ENCODE measurements around the gene ZBED4.

Gene ZBED4

DNA sequence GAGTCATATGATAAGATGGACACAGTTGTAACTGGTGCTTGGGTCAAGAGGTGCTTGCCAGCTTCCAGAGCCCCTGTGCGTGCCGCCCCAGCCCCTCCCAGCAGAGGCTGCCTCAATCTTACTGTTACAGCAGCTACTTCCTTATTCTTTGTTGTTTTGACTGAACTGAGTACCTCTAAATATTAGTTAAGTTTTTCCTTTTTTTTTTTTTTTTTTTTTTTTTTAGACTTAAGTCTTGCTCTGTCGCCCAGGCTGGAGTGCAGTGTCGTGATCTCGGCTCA, 8.8 kb downstream of the ZBED4 start:
- Histone ChIP-seq H3K9ac (ENCODE audit: low read length) (no peak overlapping the region), H3K4me3 (ENCODE audit: low read depth in 1 of 2, low read length in 2 of 2) (no peak overlapping the region), H3K9me3 (ENCODE audit: low read length) (no peaks in the 10 kb centered on the region), H3K27me3 (ENCODE audit: control insufficient read depth in 1 of 2, insufficient read depth in 2 of 2, low read length in 2 of 2) (no peaks in the 10 kb centered on the region), H3K27ac (ENCODE audit: low read depth, low read length) (no peak overlapping the region), H3K4me1 (ENCODE audit: insufficient read depth, low read length) (no peaks in the 10 kb centered on the region), H3K36me3 (ENCODE audit: insufficient read depth, low read length) (no peaks in the 10 kb centered on the region)

DNA sequence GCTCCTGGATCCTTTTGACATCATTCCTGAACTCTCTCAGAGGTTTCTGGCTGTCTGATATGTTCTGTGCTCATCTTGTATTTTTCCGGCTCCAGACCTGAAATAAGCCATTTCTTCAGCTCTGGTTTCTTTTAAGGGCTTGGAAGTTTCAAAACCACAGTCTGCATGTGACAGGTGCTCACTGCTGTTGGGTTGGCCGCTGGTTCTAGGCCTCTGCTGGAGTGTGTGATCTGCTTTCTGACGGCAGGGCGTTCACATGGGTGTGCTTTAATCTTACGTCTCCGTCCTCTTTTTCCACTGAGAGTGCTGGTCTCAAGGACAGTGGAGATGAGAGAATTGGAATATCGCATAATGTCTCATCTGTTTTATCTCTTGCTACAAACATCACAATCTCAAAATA, 10.3 kb downstream of the ZBED4 start:
- Histone ChIP-seq H3K27me3 (ENCODE audit: control insufficient read depth in 1 of 2, insufficient read depth in 2 of 2, low read length in 2 of 2) (no peaks in the 10 kb centered on the region), H3K36me3 (ENCODE audit: insufficient read depth, low read length) (no peaks in the 10 kb centered on the region), H3K9ac (ENCODE audit: low read length) (no peak overlapping the region), H3K9me3 (ENCODE audit: low read length) (no peaks in the 10 kb centered on the region), H3K27ac (ENCODE audit: low read depth, low read length) (no peak overlapping the region), H3K4me1 (ENCODE audit: insufficient read depth, low read length) (no peaks in the 10 kb centered on the region), H3K4me3 (ENCODE audit: low read depth in 1 of 2, low read length in 2 of 2) (no peak overlapping the region)

DNA sequence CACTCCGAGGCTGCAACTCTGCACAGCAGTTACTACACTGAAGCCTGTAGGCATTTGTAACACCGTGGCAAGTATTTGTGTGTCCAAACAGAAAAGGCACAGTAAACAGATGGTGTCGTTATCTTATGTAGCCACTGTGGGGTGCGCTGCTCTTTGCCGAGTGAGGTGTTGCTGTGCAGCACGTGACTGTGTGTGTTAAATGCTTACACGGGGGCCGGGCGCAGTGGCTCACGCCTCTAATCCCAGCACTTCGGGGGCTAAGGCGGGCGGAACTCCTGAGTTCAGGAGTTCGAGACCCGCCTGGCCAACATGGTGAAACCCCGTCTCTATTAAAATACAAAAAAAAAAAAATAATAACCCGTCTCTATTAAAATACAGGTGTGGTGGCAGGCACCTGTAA, 11.5 kb downstream of the ZBED4 start:
- H3K27me3 ChIP-seq (ENCODE audit: control insufficient read depth in 1 of 2, insufficient read depth in 2 of 2, low read length in 2 of 2): no peaks in the 10 kb centered on the region
- no peak overlapping the region for H3K4me3 ChIP-seq (ENCODE audit: low read depth in 1 of 2, low read length in 2 of 2)
- no peaks in the 10 kb centered on the region for H3K4me1 ChIP-seq (ENCODE audit: insufficient read depth, low read length)
- H3K9ac ChIP-seq (ENCODE audit: low read length): no peak overlapping the region
- peaks cover 8% of the 10 kb centered on the region for H3K9me3 ChIP-seq (ENCODE audit: low read length)
- no peak overlapping the region for H3K27ac ChIP-seq (ENCODE audit: low read depth, low read length)
- H3K36me3 ChIP-seq (ENCODE audit: insufficient read depth, low read length): no peaks in the 10 kb centered on the region

DNA sequence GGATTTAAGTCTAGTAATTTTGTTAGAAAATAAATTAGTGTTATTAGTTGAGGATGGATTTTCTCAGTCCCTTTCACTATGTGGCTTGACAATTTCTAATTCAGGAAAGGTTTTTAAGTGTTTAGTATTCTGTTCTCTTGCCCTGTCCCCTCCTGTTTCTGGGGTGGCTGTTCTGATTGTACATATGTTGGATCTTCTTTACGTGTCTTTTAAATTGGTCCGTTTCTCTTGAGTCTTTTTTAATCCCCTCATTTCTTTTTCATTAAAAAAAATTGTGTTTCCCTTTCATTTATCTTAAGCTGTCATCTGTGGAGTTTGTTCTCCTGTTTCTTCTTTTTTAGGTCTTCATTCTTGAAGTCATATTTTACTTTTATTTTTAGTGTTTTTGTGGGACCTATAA, 12.5 kb downstream of the ZBED4 start:
- no peak overlapping the region for H3K4me3 ChIP-seq (ENCODE audit: low read depth in 1 of 2, low read length in 2 of 2)
- no peaks in the 10 kb centered on the region for H3K27me3 ChIP-seq (ENCODE audit: control insufficient read depth in 1 of 2, insufficient read depth in 2 of 2, low read length in 2 of 2)
- H3K36me3 ChIP-seq (ENCODE audit: insufficient read depth, low read length): no peaks in the 10 kb centered on the region
- no peak overlapping the region for H3K9ac ChIP-seq (ENCODE audit: low read length)
- no peak overlapping the region for H3K27ac ChIP-seq (ENCODE audit: low read depth, low read length)
- H3K9me3 ChIP-seq (ENCODE audit: low read length): peaks cover 8% of the 10 kb centered on the region
- H3K4me1 ChIP-seq (ENCODE audit: insufficient read depth, low read length): no peaks in the 10 kb centered on the region

DNA sequence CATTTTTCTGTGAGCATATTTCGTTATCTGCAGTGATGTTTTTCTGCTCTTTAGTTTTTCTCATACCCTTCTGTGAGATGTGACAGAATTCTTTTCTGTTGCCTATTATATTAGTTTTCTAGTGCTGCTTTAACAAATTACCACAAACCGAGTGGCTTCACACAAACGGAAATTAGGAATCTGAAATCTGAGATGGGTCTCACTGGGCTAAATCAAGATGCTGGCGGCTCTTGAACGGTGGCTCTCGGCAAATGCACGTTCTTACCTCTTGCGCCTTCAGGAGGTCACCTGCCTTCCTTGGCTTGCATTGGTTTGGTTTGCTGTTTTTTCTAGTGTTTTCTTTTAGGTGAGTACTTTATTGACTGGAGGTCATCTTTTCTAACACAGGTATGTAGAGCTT, 13.0 kb downstream of the ZBED4 start:
- Histone ChIP-seq H3K27me3 (ENCODE audit: control insufficient read depth in 1 of 2, insufficient read depth in 2 of 2, low read length in 2 of 2) (no peaks in the 10 kb centered on the region), H3K36me3 (ENCODE audit: insufficient read depth, low read length) (no peaks in the 10 kb centered on the region), H3K9me3 (ENCODE audit: low read length) (peaks cover 8% of the 10 kb centered on the region), H3K4me3 (ENCODE audit: low read depth in 1 of 2, low read length in 2 of 2) (no peak overlapping the region), H3K9ac (ENCODE audit: low read length) (no peak overlapping the region), H3K27ac (ENCODE audit: low read depth, low read length) (no peak overlapping the region), H3K4me1 (ENCODE audit: insufficient read depth, low read length) (no peaks in the 10 kb centered on the region)

DNA sequence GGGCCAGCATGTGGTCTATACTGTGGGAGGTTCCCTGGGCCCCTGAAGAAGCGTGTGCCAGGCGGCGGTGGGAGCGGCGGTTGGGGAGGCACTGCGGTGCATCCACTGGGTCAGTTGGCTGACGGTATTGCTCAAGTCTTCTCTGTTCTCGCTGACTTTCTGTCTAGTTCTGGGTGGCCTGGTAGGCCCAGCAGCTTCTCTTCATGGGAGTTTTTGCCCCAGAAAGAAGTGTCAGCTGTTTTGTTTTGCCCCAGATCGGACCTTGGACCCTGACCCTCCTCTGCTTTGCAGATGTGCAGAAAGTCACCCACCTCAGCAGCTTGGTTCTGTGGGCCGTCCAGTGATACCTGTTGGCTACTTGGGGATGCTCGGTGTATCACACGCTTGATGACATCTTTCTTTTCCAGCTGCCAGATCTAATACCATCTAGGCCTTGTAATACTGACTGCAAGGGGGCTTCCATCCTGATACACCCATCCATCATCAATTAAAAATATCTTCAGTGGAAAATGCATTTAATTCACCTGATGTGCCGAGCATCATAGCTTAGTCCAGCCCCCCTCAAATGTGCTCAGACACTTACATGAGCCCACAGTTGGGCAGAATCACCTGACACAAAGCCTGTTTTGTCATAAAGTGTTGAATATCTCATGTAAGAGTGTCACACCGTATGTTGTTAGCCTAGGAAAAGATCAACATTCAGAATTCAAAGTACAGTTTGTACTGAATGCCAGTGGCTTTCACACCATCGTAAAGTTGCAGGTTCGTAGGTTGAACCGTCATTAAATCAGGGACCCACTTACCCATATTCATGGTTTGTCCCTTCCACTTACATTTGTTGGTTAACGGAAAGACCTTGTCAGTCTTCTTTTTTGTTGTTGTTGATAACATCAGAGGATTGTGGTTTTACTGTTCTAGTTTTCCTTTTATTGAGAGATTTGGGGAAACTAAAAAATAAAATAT, 13.9 kb downstream of the ZBED4 start:
- H3K9me3 ChIP-seq (ENCODE audit: low read length): peaks cover 8% of the 10 kb centered on the region
- no peak overlapping the region for H3K4me3 ChIP-seq (ENCODE audit: low read depth in 1 of 2, low read length in 2 of 2)
- H3K36me3 ChIP-seq (ENCODE audit: insufficient read depth, low read length): no peaks in the 10 kb centered on the region
- no peaks in the 10 kb centered on the region for H3K27me3 ChIP-seq (ENCODE audit: control insufficient read depth in 1 of 2, insufficient read depth in 2 of 2, low read length in 2 of 2)
- no peak overlapping the region for H3K9ac ChIP-seq (ENCODE audit: low read length)
- no peak overlapping the region for H3K27ac ChIP-seq (ENCODE audit: low read depth, low read length)
- no peaks in the 10 kb centered on the region for H3K4me1 ChIP-seq (ENCODE audit: insufficient read depth, low read length)

DNA sequence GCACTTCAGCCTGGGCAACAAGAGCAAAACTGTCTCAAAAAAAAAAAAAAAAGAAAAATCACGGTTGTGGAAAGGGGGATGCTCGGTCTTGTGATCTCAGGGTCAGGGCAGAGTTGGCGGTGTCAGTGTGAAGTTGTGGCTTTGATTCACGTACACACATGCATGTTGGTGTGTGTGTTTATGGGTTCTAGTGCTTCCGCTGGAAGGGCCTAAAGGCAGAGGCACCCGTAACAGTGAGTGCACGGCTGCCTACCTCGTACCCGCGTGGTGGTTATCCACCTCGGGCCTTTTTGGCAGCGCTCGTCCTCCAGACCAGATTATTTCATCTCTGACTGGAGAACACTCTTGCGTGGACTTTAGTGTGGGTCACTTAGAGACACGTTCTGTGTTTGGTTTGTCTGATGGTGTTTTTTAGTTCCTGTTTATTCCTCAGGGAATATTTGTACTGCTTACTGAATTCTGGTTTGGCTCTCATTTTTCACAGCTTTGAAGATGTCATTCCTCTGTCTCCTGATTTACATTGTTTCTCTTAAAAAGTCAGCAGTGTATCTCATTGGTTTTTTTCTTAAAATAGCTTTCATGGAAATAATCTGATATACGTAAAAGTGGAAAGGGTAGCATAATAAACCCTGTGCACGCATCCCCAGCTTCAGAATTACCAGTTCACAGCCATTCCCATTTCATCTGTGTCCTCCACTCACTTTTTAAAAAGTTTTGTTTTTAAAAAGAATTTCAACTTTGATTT, 15.6 kb downstream of the ZBED4 start:
- peaks cover 8% of the 10 kb centered on the region for H3K9me3 ChIP-seq (ENCODE audit: low read length)
- H3K4me3 ChIP-seq (ENCODE audit: low read depth in 1 of 2, low read length in 2 of 2): no peak overlapping the region
- no peak overlapping the region for H3K9ac ChIP-seq (ENCODE audit: low read length)
- no peaks in the 10 kb centered on the region for H3K27me3 ChIP-seq (ENCODE audit: control insufficient read depth in 1 of 2, insufficient read depth in 2 of 2, low read length in 2 of 2)
- H3K27ac ChIP-seq (ENCODE audit: low read depth, low read length): no peak overlapping the region
- no peaks in the 10 kb centered on the region for H3K4me1 ChIP-seq (ENCODE audit: insufficient read depth, low read length)
- no peaks in the 10 kb centered on the region for H3K36me3 ChIP-seq (ENCODE audit: insufficient read depth, low read length)

DNA sequence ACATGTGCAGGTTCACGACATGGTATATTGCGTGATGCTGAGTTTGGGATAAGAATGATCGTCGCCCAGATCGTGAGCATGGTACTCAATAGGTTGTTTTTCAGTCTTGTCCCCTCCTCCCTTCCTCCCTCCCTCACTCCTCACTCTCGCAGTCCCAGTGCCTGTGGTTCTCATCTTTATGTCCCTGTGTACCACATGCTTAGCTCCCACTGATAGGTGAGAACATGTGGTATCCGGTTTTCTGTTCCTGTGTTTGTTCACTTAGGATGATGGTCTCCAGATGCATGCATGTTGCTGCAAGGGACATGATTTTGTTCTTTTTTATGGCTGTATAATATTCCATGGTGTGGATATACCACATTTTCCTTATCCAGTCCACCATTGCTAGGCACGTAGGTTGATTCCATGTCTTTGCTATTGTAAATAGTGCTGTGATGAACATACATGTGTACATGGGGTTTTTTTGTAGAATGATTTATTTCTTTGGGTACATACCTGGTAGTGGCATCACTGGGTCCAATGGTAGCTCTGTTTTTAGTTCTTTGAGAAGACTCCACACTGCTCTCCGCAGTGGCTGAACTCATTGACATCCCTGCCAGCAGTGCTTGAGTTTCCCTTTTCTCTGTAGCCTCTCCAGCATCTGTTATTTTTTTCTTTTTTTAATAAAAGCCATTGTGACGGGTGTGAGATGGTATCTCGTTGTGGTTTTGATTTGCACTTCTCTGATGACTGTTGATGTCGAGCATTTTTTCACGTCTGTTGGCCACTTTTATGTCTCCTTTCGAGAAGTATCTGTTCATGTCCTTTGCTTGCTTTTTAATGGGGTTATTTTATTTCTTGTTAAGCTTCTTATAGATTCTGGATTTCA, 16.4 kb downstream of the ZBED4 start:
- H3K4me3 ChIP-seq (ENCODE audit: low read depth in 1 of 2, low read length in 2 of 2): no peak overlapping the region
- no peaks in the 10 kb centered on the region for H3K36me3 ChIP-seq (ENCODE audit: insufficient read depth, low read length)
- no peaks in the 10 kb centered on the region for H3K27me3 ChIP-seq (ENCODE audit: control insufficient read depth in 1 of 2, insufficient read depth in 2 of 2, low read length in 2 of 2)
- peaks cover 8% of the 10 kb centered on the region for H3K9me3 ChIP-seq (ENCODE audit: low read length)
- no peaks in the 10 kb centered on the region for H3K4me1 ChIP-seq (ENCODE audit: insufficient read depth, low read length)
- H3K9ac ChIP-seq (ENCODE audit: low read length): no peak overlapping the region
- H3K27ac ChIP-seq (ENCODE audit: low read depth, low read length): no peak overlapping the region

DNA sequence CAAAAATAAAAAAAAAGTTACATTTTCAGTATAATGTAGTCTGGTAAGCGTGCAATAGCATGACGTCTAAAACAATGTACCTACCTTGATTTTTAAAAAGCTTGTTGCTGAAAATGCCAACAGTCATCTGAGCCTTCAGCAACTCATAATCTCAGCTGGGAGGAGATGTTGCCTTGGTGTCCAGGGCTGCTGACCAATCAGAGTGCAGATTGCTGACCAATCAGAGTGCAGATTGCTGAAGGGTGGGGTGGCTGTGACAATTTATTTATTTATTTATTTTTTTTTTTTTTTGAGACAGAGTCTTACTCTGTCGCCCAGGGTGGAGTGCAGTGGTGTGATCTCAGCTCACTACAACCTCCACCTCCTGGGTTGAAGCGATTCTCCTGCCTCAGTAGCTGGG, 17.8 kb downstream of the ZBED4 start:
- Histone ChIP-seq H3K27ac (ENCODE audit: low read depth, low read length) (no peak overlapping the region), H3K27me3 (ENCODE audit: control insufficient read depth in 1 of 2, insufficient read depth in 2 of 2, low read length in 2 of 2) (no peaks in the 10 kb centered on the region), H3K36me3 (ENCODE audit: insufficient read depth, low read length) (no peaks in the 10 kb centered on the region), H3K4me3 (ENCODE audit: low read depth in 1 of 2, low read length in 2 of 2) (no peak overlapping the region), H3K9me3 (ENCODE audit: low read length) (peaks cover 8% of the 10 kb centered on the region), H3K4me1 (ENCODE audit: insufficient read depth, low read length) (no peaks in the 10 kb centered on the region), H3K9ac (ENCODE audit: low read length) (no peak overlapping the region)

DNA sequence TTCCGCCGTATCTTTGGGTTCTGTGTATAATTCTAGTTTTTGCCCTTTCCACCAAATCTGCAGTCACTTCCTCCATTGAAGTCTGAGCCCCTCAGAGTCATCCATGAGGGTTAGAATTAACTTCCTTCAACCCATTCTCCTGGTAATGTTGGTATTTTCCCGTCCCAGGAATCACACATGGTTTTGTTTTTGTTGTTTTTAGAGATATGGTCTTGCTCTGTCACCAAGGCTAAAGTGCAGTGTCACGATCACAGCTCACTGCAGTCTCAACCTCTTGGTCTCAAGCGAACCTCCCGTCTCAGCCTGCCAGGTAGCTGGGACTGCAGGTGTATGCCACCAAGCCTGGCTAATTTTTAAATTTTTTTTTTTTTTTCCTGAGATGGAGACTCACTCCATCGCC, 18.7 kb downstream of the ZBED4 start:
- Histone ChIP-seq H3K36me3 (ENCODE audit: insufficient read depth, low read length) (no peaks in the 10 kb centered on the region), H3K9ac (ENCODE audit: low read length) (no peak overlapping the region), H3K27ac (ENCODE audit: low read depth, low read length) (no peak overlapping the region)

DNA sequence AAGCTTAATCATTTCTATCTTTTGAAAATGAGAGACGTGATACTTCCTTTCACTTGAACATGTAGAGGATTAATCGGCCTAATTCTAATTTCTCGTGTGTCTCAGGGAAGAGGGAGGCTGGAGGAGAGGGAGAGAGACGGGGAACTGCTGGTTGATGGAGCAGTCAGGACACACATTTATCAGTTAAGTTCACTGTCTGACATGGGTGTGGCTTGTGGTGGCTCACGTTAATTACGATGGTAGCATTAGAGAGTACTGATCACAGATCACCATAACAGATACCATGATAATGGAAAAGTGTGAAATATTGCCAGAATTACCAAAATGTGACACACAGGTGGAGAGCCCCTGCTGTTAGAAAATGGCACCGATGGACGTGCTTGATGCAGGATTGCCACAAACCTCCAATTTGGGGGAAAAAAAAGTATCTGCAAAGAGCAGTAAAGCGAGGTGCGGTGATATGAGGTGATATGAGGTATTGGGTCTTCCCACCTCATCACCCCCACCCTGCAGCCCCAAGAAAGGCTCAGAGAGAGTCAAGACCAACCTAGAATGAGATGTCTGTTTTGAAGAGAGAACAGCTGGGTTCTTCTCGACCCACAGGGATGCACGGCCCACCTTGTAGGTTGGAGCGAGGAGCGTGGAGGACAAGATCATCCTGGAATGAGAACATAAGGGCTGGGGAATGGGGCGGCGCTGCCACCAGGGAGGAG, 19.7 kb downstream of the ZBED4 start:
- no peaks in the 10 kb centered on the region for H3K27me3 ChIP-seq (ENCODE audit: control insufficient read depth in 1 of 2, insufficient read depth in 2 of 2, low read length in 2 of 2)
- no peak overlapping the region for H3K9ac ChIP-seq (ENCODE audit: low read length)
- H3K9me3 ChIP-seq (ENCODE audit: low read length): peaks cover 8% of the 10 kb centered on the region
- H3K4me3 ChIP-seq (ENCODE audit: low read depth in 1 of 2, low read length in 2 of 2): no peak overlapping the region
- no peak overlapping the region for H3K27ac ChIP-seq (ENCODE audit: low read depth, low read length)
- no peaks in the 10 kb centered on the region for H3K36me3 ChIP-seq (ENCODE audit: insufficient read depth, low read length)
- H3K4me1 ChIP-seq (ENCODE audit: insufficient read depth, low read length): no peaks in the 10 kb centered on the region

More for the DNA sequence above, 18.7 kb downstream of the ZBED4 start:
- no peak overlapping the region for H3K4me3 ChIP-seq (ENCODE audit: low read depth in 1 of 2, low read length in 2 of 2)
- H3K4me1 ChIP-seq (ENCODE audit: insufficient read depth, low read length): no peaks in the 10 kb centered on the region
- H3K9me3 ChIP-seq (ENCODE audit: low read length): peaks cover 8% of the 10 kb centered on the region
- H3K27me3 ChIP-seq (ENCODE audit: control insufficient read depth in 1 of 2, insufficient read depth in 2 of 2, low read length in 2 of 2): no peaks in the 10 kb centered on the region

Data from muscle layer of colon (tissue), 2 donors.